Peyer's patch (tissue), 4 donors: ENCODE measurements around the gene PJA2. TPM values are rescaled to one million over a fixed set of nuclear protein-coding genes. Genes with fewer than 3 reads are reported as not detected.

Experiments
- DNase-seq, 3 donors: peaks; one replicate each; pipeline ENCODE4 v3.0.0-alpha.2; 2017 to 2019
- H3K27ac ChIP-seq, 4 donors: fragments of 200-600 bp; sonication (generic); one replicate each; pipeline ENCODE4 v1.5.1; 2016 to 2019
- H3K27me3 ChIP-seq, 2 donors: fragments of 200-600 bp; sonication (generic); one replicate each; pipeline ENCODE4 v1.5.1; 2019
- H3K36me3 ChIP-seq, 3 donors: fragments of 200-600 bp; sonication (generic); one replicate each; pipeline ENCODE4 v1.5.1; 2016 to 2019
- H3K4me1 ChIP-seq, 4 donors: fragments of 200-600 bp; sonication (generic); one replicate each; pipeline ENCODE4 v1.5.1; 2016 to 2019
- H3K4me3 ChIP-seq, 4 donors: fragments of 200-600 bp; sonication (generic); 1 replicate in 3 of 4; 2 replicates in 1 of 4; pipeline ENCODE4 v1.5.1; 2016 to 2019; ENCODE audit warnings: mild to moderate bottlenecking in 1 of 4
- H3K9me3 ChIP-seq, 4 donors: fragments of 200-600 bp; sonication (generic); one replicate each; pipeline ENCODE4 v1.5.1; 2016 to 2019; ENCODE audit warnings: mild to moderate bottlenecking in 1 of 4
- POLR2A ChIP-seq, 2 donors: fragments of 450-650 bp; IDR thresholded peaks; one replicate each; pipeline ENCODE4 v1.5.1; 2017; ENCODE audit warnings: antibody characterized with exemption in 2 of 2, mild to moderate bottlenecking in 2 of 2, moderate library complexity in 2 of 2
- total RNA-seq, 4 donors: library from RNA; depleted of rRNA; stranded (reverse); fragments of >200 nt; gene quantifications; one replicate each; pipeline ENCODE4 v1.1.0, GENCODE V29; 2016
- TF ChIP-seq, protein P1 (sequence below), 6 experiments: fragments of 450-650 bp in 4 of 6; fragments of 200-600 bp in 2 of 6; sonication (generic) in 1 of 6; IDR thresholded peaks; one replicate each; pipeline ENCODE4 v1.5.1; 2017 to 2019; ENCODE audit warnings: antibody characterized with exemption in 6 of 6, mild to moderate bottlenecking in 3 of 6, moderate library complexity in 1 of 6

Gene PJA2
- total RNA-seq, 4 donors from 2014 or later = 40.6 to 68.5 (median 51.6) TPM

DNA sequence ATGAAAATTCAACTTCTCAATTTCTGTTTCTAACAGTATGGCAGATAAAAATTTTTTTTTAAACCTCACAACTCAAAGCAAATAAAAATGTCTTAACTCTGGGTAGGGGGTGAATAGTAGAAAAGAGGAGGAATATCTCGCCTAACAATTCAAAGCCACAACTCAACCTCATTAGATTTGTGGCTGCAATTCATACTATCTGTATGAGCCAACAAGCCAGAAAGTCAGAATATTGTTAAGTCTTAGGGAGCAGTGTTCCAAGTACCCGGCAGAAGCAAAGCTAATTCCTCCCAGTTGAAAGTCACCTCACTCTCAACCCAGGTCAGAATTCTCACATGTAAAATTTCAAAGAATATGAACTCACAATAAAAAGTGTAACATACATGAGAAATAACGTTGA, 15.0 kb downstream of the PJA2 start:
- Histone ChIP-seq H3K9me3 (no peaks in the 10 kb centered on the region), H3K27ac (no peak overlapping the region), H3K36me3 (no peaks in the 10 kb centered on the region), H3K27me3 (no peaks in the 10 kb centered on the region), H3K4me1 (peaks cover 0 to 32% (median 8%) of the 10 kb centered on the region in 4 donors), H3K4me3 (no peak overlapping the region)
- no peak for DNase-seq
- TF ChIP-seq, protein P1, sequence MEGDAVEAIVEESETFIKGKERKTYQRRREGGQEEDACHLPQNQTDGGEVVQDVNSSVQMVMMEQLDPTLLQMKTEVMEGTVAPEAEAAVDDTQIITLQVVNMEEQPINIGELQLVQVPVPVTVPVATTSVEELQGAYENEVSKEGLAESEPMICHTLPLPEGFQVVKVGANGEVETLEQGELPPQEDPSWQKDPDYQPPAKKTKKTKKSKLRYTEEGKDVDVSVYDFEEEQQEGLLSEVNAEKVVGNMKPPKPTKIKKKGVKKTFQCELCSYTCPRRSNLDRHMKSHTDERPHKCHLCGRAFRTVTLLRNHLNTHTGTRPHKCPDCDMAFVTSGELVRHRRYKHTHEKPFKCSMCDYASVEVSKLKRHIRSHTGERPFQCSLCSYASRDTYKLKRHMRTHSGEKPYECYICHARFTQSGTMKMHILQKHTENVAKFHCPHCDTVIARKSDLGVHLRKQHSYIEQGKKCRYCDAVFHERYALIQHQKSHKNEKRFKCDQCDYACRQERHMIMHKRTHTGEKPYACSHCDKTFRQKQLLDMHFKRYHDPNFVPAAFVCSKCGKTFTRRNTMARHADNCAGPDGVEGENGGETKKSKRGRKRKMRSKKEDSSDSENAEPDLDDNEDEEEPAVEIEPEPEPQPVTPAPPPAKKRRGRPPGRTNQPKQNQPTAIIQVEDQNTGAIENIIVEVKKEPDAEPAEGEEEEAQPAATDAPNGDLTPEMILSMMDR (IDR thresholded peaks at IDR 0.05) = no peak
- TF ChIP-seq POLR2A (IDR thresholded peaks at IDR 0.05) = no peak

DNA sequence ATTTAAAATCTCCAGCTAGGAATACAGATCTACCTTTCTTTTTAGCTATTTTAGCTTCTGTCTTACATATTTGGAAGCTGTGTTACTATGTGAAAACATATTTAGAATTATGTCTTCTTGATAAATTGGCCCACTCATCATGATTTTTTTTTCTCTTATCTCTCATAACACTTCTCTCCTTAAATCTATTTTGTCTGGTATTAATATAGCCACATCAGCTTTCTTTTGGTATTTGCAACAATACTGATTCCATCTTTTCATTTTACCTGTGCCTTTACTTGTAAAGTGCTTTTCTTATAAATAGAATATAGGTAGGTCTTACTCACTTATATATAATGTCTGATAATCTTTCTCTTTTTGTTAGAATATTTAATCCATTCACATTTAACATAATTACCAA, 19.6 kb downstream of the PJA2 start:
- Histone ChIP-seq H3K27ac (no peak overlapping the region), H3K4me3 (no peak overlapping the region), H3K27me3 (no peaks in the 10 kb centered on the region), H3K9me3 (no peaks in the 10 kb centered on the region), H3K36me3 (no peaks in the 10 kb centered on the region), H3K4me1 (peaks cover 0 to 26% (median 3%) of the 10 kb centered on the region in 4 donors)
- no peak for DNase-seq
- TF ChIP-seq, protein P1 (IDR thresholded peaks at IDR 0.05) = no peak
- no peak for TF ChIP-seq POLR2A (IDR thresholded peaks at IDR 0.05)

DNA sequence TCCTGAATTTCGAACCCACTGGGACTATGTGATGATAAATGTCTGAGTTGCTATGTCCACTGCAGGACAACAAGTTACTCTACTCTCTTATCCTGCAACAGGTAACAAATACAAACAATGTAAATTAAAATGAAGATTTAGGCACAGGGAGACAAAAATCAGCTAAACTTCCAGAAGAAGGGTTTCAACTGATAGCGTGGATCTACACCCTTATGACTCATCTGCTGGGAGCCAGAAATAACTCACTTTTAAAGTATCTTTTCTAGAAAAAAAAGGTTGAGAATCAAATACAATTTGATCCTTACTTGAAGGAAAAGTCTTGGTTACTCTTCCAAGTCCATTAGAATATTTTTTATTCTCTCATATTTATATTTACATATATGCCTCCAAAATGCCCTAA, 21.4 kb downstream of the PJA2 start:
- Histone ChIP-seq H3K27me3 (no peaks in the 10 kb centered on the region), H3K36me3 (no peaks in the 10 kb centered on the region), H3K4me3 (no peak overlapping the region), H3K9me3 (no peaks in the 10 kb centered on the region), H3K27ac (no peak overlapping the region), H3K4me1 (peaks cover 0 to 11% (median 0%) of the 10 kb centered on the region in 4 donors)
- DNase-seq = no peak
- TF ChIP-seq POLR2A (IDR thresholded peaks at IDR 0.05) = no peak
- TF ChIP-seq, protein P1 (IDR thresholded peaks at IDR 0.05) = no peak

DNA sequence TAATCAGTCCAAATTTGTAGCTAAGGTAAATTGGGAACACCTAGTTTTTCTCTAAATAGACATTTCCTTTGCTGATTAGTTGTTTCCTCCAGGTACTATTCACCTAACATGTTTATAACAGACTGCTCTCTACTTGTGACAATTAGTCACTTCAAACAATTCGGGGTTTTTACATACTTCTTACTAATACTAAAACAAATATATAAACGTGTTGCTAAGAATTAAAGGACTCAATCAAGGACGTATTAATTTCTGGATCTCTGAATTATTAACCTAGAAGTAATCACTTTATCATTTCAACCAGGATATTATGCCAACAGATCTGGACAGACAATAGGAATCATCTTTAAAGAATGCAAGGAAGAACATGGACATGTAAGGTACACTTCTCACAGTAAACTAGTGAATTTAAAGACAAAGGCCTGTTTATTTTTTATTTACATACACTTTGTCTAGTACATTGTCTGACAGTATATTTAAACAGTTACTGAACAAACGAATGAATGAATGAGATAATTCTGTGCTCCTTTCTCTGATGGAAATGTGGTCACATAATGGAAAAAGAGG, 22.3 kb downstream of the PJA2 start:
- H3K9me3 ChIP-seq = no peaks in the 10 kb centered on the region

DNA sequence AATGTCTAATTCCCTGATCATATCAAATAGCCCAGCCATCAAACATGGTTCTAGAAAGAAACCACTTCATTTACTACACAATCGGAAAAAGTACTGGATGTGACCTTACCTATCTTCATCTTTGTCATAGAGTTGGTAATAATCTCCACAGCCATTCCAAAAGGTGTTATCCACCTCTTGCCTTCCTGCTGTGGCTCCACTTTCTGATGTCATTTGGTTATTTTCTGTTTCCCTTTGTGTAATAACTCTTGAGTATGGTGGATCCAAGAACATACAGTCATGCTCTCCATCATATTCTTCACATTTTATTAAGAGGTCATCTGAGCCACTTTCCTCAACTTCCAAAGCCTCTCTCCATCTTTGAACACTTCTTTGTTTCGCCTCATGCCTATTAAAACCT, 31.7 kb downstream of the PJA2 start:
- no peaks in the 10 kb centered on the region for H3K9me3 ChIP-seq
- H3K4me1 ChIP-seq = no peaks in the 10 kb centered on the region
- DNase-seq = no peak
- no peak overlapping the region for H3K27ac ChIP-seq
- peaks cover 0 to 47% (median 0%) of the 10 kb centered on the region in 3 donors for H3K36me3 ChIP-seq
- H3K27me3 ChIP-seq = no peaks in the 10 kb centered on the region
- H3K4me3 ChIP-seq = no peak overlapping the region
- TF ChIP-seq POLR2A (IDR thresholded peaks at IDR 0.05) = no peak

More for the DNA sequence above, 22.3 kb downstream of the PJA2 start:
- TF ChIP-seq, protein P1 (IDR thresholded peaks at IDR 0.05) = no peak
- no peak for TF ChIP-seq POLR2A (IDR thresholded peaks at IDR 0.05)
- DNase-seq = no peak
- Histone ChIP-seq H3K27me3 (no peaks in the 10 kb centered on the region), H3K36me3 (peaks cover 0 to 7% (median 0%) of the 10 kb centered on the region in 3 donors), H3K4me3 (no peak overlapping the region), H3K4me1 (peaks cover 0 to 10% (median 0%) of the 10 kb centered on the region in 4 donors), H3K27ac (no peak overlapping the region)

DNA sequence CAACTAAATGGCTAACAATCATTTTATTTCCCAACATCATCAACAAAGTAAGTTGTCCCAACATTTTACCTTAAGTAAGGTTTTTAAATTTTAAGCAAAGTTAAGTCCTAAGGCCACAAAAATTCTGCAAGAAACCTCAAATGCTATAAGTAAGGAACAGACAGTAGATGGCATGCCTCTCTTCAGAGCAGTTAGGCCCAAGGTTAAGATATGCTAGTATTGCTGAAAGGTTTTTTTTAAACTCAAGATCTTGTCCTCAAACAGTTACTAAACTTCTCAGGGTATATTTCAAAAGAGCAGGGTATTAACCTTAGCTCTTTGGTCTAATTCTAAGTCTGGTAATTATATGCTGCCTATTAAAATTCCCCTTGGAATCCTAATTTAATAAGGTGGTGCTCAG, 35.1 kb downstream of the PJA2 start:
- no peak for DNase-seq
- Histone ChIP-seq H3K27me3 (no peaks in the 10 kb centered on the region), H3K4me3 (no peak overlapping the region), H3K4me1 (no peaks in the 10 kb centered on the region), H3K9me3 (no peaks in the 10 kb centered on the region), H3K27ac (no peak overlapping the region), H3K36me3 (peaks cover 0 to 28% (median 0%) of the 10 kb centered on the region in 3 donors)
- TF ChIP-seq, protein P1 (IDR thresholded peaks at IDR 0.05) = no peak
- TF ChIP-seq POLR2A (IDR thresholded peaks at IDR 0.05) = no peak
